Neural cell (in vitro differentiated cells): Measurements from ENCODE around the gene C17orf78.
"Not testable (repeated sequence)": the region's sequence is repeated elsewhere in the genome, so short reads cannot be mapped to it uniquely, and the experiment has no call there.

ENCODE experiments used
- EP300 ChIP-seq: fragments of 450-650 bp; conservative IDR thresholded peaks from 2 replicates; pipeline ENCODE4 v1.6.1; 2014; ENCODE audit warnings: antibody characterized with exemption, mild to moderate bottlenecking, moderate library complexity; ENCODE audit not compliant: poor library complexity, severe bottlenecking
- EZH2 ChIP-seq: fragments of 200-600, 300-800 bp; shearing (Covaris generic), sonication (generic); IDR thresholded peaks from 2 replicates; pipeline ENCODE4 v1.6.1; 2014; ENCODE audit warnings: antibody characterized with exemption, low read length, borderline replicate concordance, mild to moderate bottlenecking; ENCODE audit not compliant: insufficient read depth, poor library complexity, severe bottlenecking
- POLR2AphosphoS5 ChIP-seq: IDR thresholded peaks from 2 replicates; pipeline ENCODE4 v1.6.1; 2012
- RAD21 ChIP-seq: fragments of 450-650 bp; conservative IDR thresholded peaks from 2 replicates; pipeline ENCODE4 v1.6.1; 2014; ENCODE audit warnings: antibody characterized with exemption, mild to moderate bottlenecking, moderate library complexity
- REST ChIP-seq: IDR thresholded peaks from 2 replicates; pipeline ENCODE4 v1.6.1; 2012; ENCODE audit warnings: borderline replicate concordance
- TAF1 ChIP-seq: IDR thresholded peaks from 2 replicates; pipeline ENCODE4 v1.6.1; 2012; ENCODE audit warnings: low read depth
- TF ChIP-seq, protein P1 (sequence below): fragments of 450-650 bp; IDR thresholded peaks from 2 replicates; pipeline ENCODE4 v1.5.1; 2014; ENCODE audit warnings: antibody characterized with exemption, mild to moderate bottlenecking, moderate library complexity; ENCODE audit not compliant: poor library complexity, severe bottlenecking

DNA sequence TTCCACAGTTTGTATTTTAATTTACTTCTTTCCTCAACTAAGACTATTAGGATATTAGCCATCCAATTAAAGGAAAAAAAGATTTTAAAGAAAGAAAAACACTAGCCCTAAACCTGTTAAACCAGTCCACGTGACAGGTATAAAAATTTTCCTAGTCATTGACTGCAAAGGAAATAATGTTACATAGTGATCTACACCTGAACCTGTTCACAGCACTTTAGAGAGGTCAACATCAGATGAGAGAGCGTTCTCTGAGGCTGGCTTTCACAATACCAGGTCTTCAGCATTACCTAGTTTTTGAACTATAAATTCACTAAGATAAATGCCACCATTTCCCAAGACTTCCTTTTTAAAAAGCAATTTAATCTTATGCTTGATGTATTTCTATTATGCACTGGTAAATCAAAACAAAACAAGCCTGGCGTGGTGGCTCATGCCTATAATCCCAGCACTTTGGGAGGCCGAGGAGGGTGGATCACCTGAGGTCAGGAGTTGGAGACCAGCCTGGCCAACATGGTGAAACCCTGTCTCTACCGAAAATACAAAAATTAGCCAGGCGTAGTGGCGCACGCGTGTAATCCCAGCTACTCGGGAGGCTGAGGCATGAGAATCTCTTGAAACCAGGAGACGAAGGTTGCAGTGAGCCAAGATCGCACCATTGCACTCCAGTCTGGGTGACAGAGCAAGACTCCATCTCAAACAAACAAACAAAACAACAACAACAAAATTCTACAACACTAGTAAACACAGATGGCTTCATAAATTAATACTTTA lies 18.8 kb upstream of the C17orf78 start:
- TF ChIP-seq, protein P1, sequence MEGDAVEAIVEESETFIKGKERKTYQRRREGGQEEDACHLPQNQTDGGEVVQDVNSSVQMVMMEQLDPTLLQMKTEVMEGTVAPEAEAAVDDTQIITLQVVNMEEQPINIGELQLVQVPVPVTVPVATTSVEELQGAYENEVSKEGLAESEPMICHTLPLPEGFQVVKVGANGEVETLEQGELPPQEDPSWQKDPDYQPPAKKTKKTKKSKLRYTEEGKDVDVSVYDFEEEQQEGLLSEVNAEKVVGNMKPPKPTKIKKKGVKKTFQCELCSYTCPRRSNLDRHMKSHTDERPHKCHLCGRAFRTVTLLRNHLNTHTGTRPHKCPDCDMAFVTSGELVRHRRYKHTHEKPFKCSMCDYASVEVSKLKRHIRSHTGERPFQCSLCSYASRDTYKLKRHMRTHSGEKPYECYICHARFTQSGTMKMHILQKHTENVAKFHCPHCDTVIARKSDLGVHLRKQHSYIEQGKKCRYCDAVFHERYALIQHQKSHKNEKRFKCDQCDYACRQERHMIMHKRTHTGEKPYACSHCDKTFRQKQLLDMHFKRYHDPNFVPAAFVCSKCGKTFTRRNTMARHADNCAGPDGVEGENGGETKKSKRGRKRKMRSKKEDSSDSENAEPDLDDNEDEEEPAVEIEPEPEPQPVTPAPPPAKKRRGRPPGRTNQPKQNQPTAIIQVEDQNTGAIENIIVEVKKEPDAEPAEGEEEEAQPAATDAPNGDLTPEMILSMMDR: not testable (repeated sequence)
- not testable (repeated sequence) for TF ChIP-seq RAD21, POLR2AphosphoS5, EZH2, EP300, TAF1, REST
